ENCODE measurements around the gene MMUT. TPM values are rescaled to one million over a fixed set of nuclear protein-coding genes. Genes with fewer than 3 reads are reported as not detected.
A peak's percentile ranks its signal among the peaks of the same experiment; 100 is the strongest.
"Not testable (repeated sequence)": the region's sequence is repeated elsewhere in the genome, so short reads cannot be mapped to it uniquely, and the experiment has no call there.

Gene MMUT
- 10 to 100 TPM in 1 of 2 donors, 1 to 10 TPM in 1; 9.7 to 15.6 TPM for polyA plus RNA-seq

- H3K27ac ChIP-seq (ENCODE audit: low read depth in 2 of 2, low read length in 1 of 2), result peak within 1 kb of the TSS; percentile 74 to 90
- no peaks in the 10 kb centered on the region for H3K27me3 ChIP-seq (ENCODE audit: control insufficient read depth in 1 of 2, insufficient read depth in 2 of 2, low read length in 2 of 2)
- H3K9me3 ChIP-seq (ENCODE audit: control insufficient read depth in 2 of 2, insufficient read depth in 1 of 2, low read depth in 1 of 2, low read length in 1 of 2), result no peaks in the 10 kb centered on the region
- WGBS, 2 donors, result 0% methylated on average over 36 to 37 of the region's 37 CpGs
- H3K36me3 ChIP-seq (ENCODE audit: control insufficient read depth in 2 of 2, insufficient read depth in 2 of 2, low read length in 1 of 2), result no peaks in the 10 kb centered on the region
- no peaks in the 10 kb centered on the region for H3K4me1 ChIP-seq (ENCODE audit: control insufficient read depth in 2 of 2, insufficient read depth in 2 of 2, low read length in 1 of 2)
- peak within 1 kb of the TSS; percentile 71 to 97 for H3K4me3 ChIP-seq (ENCODE audit: low read depth in 1 of 2, low read length in 2 of 2)
These were observed at the start of gene MMUT, which contains the start of gene CENPQ for GRCh38 chr6:49462927-49463611. MMUT (minus strand) TSS chr6:49463253; CDS start chr6:49459466, 3,787 bp downstream. CENPQ (plus strand) TSS chr6:49463370; CDS start chr6:49470177, 6,807 bp downstream.

GRCh38 chr6:49509342-49509741 lies 46.3 kb upstream of the MMUT start:
- no peaks in the 10 kb centered on the region for H3K4me1 ChIP-seq (ENCODE audit: control insufficient read depth in 2 of 2, insufficient read depth in 2 of 2, low read length in 1 of 2)
- H3K36me3 ChIP-seq (ENCODE audit: control insufficient read depth in 2 of 2, insufficient read depth in 2 of 2, low read length in 1 of 2), result no peaks in the 10 kb centered on the region
- no peaks in the 10 kb centered on the region for H3K27me3 ChIP-seq (ENCODE audit: control insufficient read depth in 1 of 2, insufficient read depth in 2 of 2, low read length in 2 of 2)
- 55 to 57% methylated on average over 3 of the region's 3 CpGs for WGBS, 2 donors
- no peaks in the 10 kb centered on the region for H3K9me3 ChIP-seq (ENCODE audit: control insufficient read depth in 2 of 2, insufficient read depth in 1 of 2, low read depth in 1 of 2, low read length in 1 of 2)
- H3K27ac ChIP-seq (ENCODE audit: low read depth in 2 of 2, low read length in 1 of 2), result no peak overlapping the region
- H3K4me3 ChIP-seq (ENCODE audit: low read depth in 1 of 2, low read length in 2 of 2), result no peak overlapping the region

DNA sequence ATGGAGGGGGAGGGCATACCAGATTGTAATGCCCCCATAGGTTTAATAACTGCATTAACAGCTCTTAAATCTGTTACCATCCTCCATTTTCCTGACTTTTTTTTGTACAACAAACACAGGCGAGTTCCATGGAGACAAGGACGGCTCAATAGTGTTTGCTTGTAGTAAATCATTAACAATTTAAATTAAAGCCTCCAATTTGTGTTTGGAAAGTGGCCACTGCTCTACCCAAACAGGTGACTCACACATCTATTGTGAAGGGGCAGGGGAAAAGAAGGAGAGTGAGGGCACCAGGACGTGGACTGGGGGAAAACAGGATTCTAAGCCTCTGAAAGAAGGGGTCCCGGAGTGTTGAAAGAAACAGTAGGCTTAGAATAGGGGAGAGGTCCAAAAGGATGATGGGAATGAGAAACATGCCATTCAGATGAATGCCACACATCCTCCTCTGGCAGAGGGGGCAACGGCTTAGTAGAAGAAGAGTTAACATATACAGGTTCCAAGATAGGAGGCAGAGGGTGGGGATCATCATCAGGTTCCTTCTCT lies 43.6 kb upstream of the MMUT start:
- 61 to 76% methylated on average over 5 of the region's 5 CpGs for WGBS, 2 donors
- no peaks in the 10 kb centered on the region for H3K36me3 ChIP-seq (ENCODE audit: control insufficient read depth in 2 of 2, insufficient read depth in 2 of 2, low read length in 1 of 2)

GRCh38 chr6:49504666-49505065 lies 41.6 kb upstream of the MMUT start:
- 45 to 74% methylated on average over 5 of the region's 5 CpGs for WGBS, 2 donors

More for the DNA sequence above, 43.6 kb upstream of the MMUT start:
- no peaks in the 10 kb centered on the region for H3K9me3 ChIP-seq (ENCODE audit: control insufficient read depth in 2 of 2, insufficient read depth in 1 of 2, low read depth in 1 of 2, low read length in 1 of 2)
- no peaks in the 10 kb centered on the region for H3K4me1 ChIP-seq (ENCODE audit: control insufficient read depth in 2 of 2, insufficient read depth in 2 of 2, low read length in 1 of 2)
- no peak overlapping the region for H3K4me3 ChIP-seq (ENCODE audit: low read depth in 1 of 2, low read length in 2 of 2)
- H3K27ac ChIP-seq (ENCODE audit: low read depth in 2 of 2, low read length in 1 of 2), result no peak overlapping the region
- H3K27me3 ChIP-seq (ENCODE audit: control insufficient read depth in 1 of 2, insufficient read depth in 2 of 2, low read length in 2 of 2), result no peaks in the 10 kb centered on the region

DNA sequence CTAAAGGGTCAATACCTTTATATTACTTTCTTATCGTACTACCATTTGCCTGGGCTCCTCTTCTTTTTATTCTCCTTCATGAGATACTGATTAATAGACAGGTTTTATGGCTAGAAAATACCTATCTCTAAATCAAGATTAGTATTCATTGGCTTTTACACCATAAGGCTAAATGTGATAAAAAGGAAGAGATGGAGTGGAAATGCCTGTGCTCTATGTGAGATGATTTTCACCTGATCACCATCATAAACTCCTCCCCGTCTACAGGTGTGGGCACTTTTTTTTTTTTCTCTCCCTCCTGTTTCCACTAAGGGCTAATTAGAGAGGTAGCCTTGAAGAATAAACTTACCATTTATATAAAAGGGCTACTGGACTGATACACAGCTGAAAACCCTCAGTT lies 36.6 kb upstream of the MMUT start, which contains the start of gene GLYATL3:
TSS of gene GLYATL3 (plus strand) at position 301 of the 400 bp plus-strand sequence. CDS start 12,068 bp downstream, outside the sequence.
- WGBS, 2 donors, result 45 to 60% methylated on average over 2 of the region's 2 CpGs

More at GRCh38 chr6:49504666-49505065, 41.6 kb upstream of the MMUT start:
- no peaks in the 10 kb centered on the region for H3K4me1 ChIP-seq (ENCODE audit: control insufficient read depth in 2 of 2, insufficient read depth in 2 of 2, low read length in 1 of 2)
- H3K27ac ChIP-seq (ENCODE audit: low read depth in 2 of 2, low read length in 1 of 2), result no peak overlapping the region
- no peaks in the 10 kb centered on the region for H3K9me3 ChIP-seq (ENCODE audit: control insufficient read depth in 2 of 2, insufficient read depth in 1 of 2, low read depth in 1 of 2, low read length in 1 of 2)
- no peak overlapping the region for H3K4me3 ChIP-seq (ENCODE audit: low read depth in 1 of 2, low read length in 2 of 2)
- no peaks in the 10 kb centered on the region for H3K27me3 ChIP-seq (ENCODE audit: control insufficient read depth in 1 of 2, insufficient read depth in 2 of 2, low read length in 2 of 2)
- no peaks in the 10 kb centered on the region for H3K36me3 ChIP-seq (ENCODE audit: control insufficient read depth in 2 of 2, insufficient read depth in 2 of 2, low read length in 1 of 2)

DNA sequence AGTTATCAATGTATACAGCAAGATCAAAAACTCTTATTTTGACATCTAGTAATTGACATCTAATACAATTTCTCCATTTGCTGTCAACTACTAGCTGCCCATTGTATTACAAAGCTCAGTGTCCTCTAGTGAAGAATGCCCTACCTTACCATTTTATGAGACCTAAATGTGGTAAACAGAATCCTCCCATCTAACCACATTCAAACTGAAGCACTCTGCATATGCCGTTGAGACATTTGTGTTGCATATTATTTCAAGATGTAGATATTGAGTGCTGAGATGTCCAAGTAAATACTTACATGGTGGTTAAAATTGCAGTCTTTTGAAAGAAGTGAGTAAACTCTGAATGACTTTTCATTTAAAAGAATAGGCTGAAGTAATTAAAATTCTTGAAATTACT lies 36.1 kb upstream of the MMUT start:
- H3K9me3 ChIP-seq (ENCODE audit: control insufficient read depth in 2 of 2, insufficient read depth in 1 of 2, low read depth in 1 of 2, low read length in 1 of 2), result no peaks in the 10 kb centered on the region
- no peaks in the 10 kb centered on the region for H3K27me3 ChIP-seq (ENCODE audit: control insufficient read depth in 1 of 2, insufficient read depth in 2 of 2, low read length in 2 of 2)
- no peak overlapping the region for H3K27ac ChIP-seq (ENCODE audit: low read depth in 2 of 2, low read length in 1 of 2)
- 89 to 91% methylated on average over 1 of the region's 1 CpG for WGBS, 2 donors
- H3K36me3 ChIP-seq (ENCODE audit: control insufficient read depth in 2 of 2, insufficient read depth in 2 of 2, low read length in 1 of 2), result no peaks in the 10 kb centered on the region
- no peaks in the 10 kb centered on the region for H3K4me1 ChIP-seq (ENCODE audit: control insufficient read depth in 2 of 2, insufficient read depth in 2 of 2, low read length in 1 of 2)
- no peak overlapping the region for H3K4me3 ChIP-seq (ENCODE audit: low read depth in 1 of 2, low read length in 2 of 2)

More for the DNA sequence above, 36.6 kb upstream of the MMUT start, which contains the start of gene GLYATL3:
- Histone ChIP-seq H3K36me3 (ENCODE audit: control insufficient read depth in 2 of 2, insufficient read depth in 2 of 2, low read length in 1 of 2) (no peaks in the 10 kb centered on the region), H3K4me1 (ENCODE audit: control insufficient read depth in 2 of 2, insufficient read depth in 2 of 2, low read length in 1 of 2) (no peaks in the 10 kb centered on the region), H3K27ac (ENCODE audit: low read depth in 2 of 2, low read length in 1 of 2) (no peak within 1 kb of the TSS), H3K27me3 (ENCODE audit: control insufficient read depth in 1 of 2, insufficient read depth in 2 of 2, low read length in 2 of 2) (no peaks in the 10 kb centered on the region), H3K4me3 (ENCODE audit: low read depth in 1 of 2, low read length in 2 of 2) (no peak within 1 kb of the TSS), H3K9me3 (ENCODE audit: control insufficient read depth in 2 of 2, insufficient read depth in 1 of 2, low read depth in 1 of 2, low read length in 1 of 2) (no peaks in the 10 kb centered on the region)

DNA sequence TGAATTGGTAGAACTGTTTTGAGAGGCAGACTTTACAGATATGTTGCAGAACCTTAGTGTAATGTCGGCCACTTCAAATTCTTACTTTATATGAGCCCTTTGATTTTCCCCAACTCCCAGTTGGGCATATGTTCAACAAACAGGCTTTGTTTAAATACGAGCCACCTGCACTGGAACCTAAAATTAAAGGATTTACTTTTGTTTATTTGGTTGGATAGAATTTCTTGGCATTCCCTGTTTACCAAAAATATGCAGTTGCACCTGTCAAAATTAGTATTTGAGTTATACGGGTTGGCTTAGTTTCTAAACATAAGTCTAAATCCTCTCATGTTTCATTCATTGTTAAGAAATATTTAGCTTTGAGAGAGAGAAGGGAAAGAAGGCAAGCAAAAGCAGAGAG lies 34.3 kb upstream of the MMUT start:
- no peaks in the 10 kb centered on the region for H3K9me3 ChIP-seq (ENCODE audit: control insufficient read depth in 2 of 2, insufficient read depth in 1 of 2, low read depth in 1 of 2, low read length in 1 of 2)
- peaks cover 0 to 2% of the 10 kb centered on the region in 2 donors for H3K36me3 ChIP-seq (ENCODE audit: control insufficient read depth in 2 of 2, insufficient read depth in 2 of 2, low read length in 1 of 2)
- H3K27me3 ChIP-seq (ENCODE audit: control insufficient read depth in 1 of 2, insufficient read depth in 2 of 2, low read length in 2 of 2), result no peaks in the 10 kb centered on the region
- no peak overlapping the region for H3K27ac ChIP-seq (ENCODE audit: low read depth in 2 of 2, low read length in 1 of 2)
- H3K4me1 ChIP-seq (ENCODE audit: control insufficient read depth in 2 of 2, insufficient read depth in 2 of 2, low read length in 1 of 2), result no peaks in the 10 kb centered on the region
- H3K4me3 ChIP-seq (ENCODE audit: low read depth in 1 of 2, low read length in 2 of 2), result no peak overlapping the region
- 41 to 58% methylated on average over 3 of the region's 3 CpGs for WGBS, 2 donors

DNA sequence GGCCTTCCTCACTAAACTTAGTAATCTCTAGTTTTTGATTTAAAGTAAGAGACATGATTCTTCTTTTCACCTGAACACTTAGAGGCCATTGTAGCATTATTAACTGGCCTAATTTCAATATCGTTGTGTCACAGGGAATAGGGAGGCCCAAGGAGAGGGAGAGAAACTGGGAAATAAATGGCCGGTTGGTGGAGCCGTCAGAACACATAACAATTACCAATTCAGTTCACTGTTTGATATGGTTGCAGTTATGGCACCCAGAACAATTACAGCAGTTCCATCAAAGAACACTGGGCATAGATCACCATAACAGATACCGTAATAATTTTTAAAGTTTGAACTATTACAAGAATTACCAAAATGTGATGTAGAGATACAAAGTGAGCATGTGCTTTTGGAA lies 27.6 kb upstream of the MMUT start:
- Histone ChIP-seq H3K27me3 (ENCODE audit: control insufficient read depth in 1 of 2, insufficient read depth in 2 of 2, low read length in 2 of 2) (no peaks in the 10 kb centered on the region), H3K27ac (ENCODE audit: low read depth in 2 of 2, low read length in 1 of 2) (no peak overlapping the region), H3K9me3 (ENCODE audit: control insufficient read depth in 2 of 2, insufficient read depth in 1 of 2, low read depth in 1 of 2, low read length in 1 of 2) (no peaks in the 10 kb centered on the region), H3K4me3 (ENCODE audit: low read depth in 1 of 2, low read length in 2 of 2) (no peak overlapping the region), H3K36me3 (ENCODE audit: control insufficient read depth in 2 of 2, insufficient read depth in 2 of 2, low read length in 1 of 2) (peaks cover 0 to 2% of the 10 kb centered on the region in 2 donors), H3K4me1 (ENCODE audit: control insufficient read depth in 2 of 2, insufficient read depth in 2 of 2, low read length in 1 of 2) (no peaks in the 10 kb centered on the region)
- 94 to 96% methylated on average over 4 of the region's 4 CpGs for WGBS, 2 donors

- not testable (repeated sequence) for H3K4me3 ChIP-seq (ENCODE audit: low read depth in 1 of 2, low read length in 2 of 2); H3K27ac ChIP-seq (ENCODE audit: low read depth in 2 of 2, low read length in 1 of 2); H3K4me1 ChIP-seq (ENCODE audit: control insufficient read depth in 2 of 2, insufficient read depth in 2 of 2, low read length in 1 of 2); H3K27me3 ChIP-seq (ENCODE audit: control insufficient read depth in 1 of 2, insufficient read depth in 2 of 2, low read length in 2 of 2); H3K9me3 ChIP-seq (ENCODE audit: control insufficient read depth in 2 of 2, insufficient read depth in 1 of 2, low read depth in 1 of 2, low read length in 1 of 2); H3K36me3 ChIP-seq (ENCODE audit: control insufficient read depth in 2 of 2, insufficient read depth in 2 of 2, low read length in 1 of 2)
- WGBS, 2 donors, result 94 to 95% methylated on average over 14 of the region's 14 CpGs
These were observed 20.3 kb upstream of the MMUT start for GRCh38 chr6:49483380-49483779.

DNA sequence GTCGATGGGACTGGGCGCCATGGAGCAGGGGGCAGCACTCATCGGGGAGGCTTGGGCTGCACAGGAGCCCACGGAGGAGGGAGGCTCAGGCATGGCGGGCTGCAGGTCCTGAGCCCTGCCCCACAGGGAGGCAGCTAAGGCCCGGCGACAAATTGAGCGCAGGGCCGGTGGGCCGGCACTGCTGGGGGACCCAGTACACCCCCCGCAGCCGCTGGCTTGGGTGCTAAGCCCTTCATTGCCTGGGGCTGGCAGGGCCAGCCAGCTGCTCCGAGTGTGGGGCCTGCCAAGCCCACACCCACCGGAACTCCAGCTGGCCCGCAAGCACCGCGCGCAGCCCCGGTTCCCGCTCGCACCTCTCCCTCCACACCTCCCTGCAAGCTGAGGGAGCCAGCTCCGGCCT lies 18.8 kb upstream of the MMUT start:
- not testable (repeated sequence) for H3K9me3 ChIP-seq (ENCODE audit: control insufficient read depth in 2 of 2, insufficient read depth in 1 of 2, low read depth in 1 of 2, low read length in 1 of 2); H3K4me3 ChIP-seq (ENCODE audit: low read depth in 1 of 2, low read length in 2 of 2); H3K36me3 ChIP-seq (ENCODE audit: control insufficient read depth in 2 of 2, insufficient read depth in 2 of 2, low read length in 1 of 2); H3K27me3 ChIP-seq (ENCODE audit: control insufficient read depth in 1 of 2, insufficient read depth in 2 of 2, low read length in 2 of 2); H3K4me1 ChIP-seq (ENCODE audit: control insufficient read depth in 2 of 2, insufficient read depth in 2 of 2, low read length in 1 of 2); H3K27ac ChIP-seq (ENCODE audit: low read depth in 2 of 2, low read length in 1 of 2)
- WGBS, 2 donors, result 98 to 99% methylated on average over 19 to 22 of the region's 22 CpGs
